Breast epithelium (tissue), 3 donors: ENCODE data around the gene ABLIM2.

Experiments
- CTCF ChIP-seq, 3 donors: fragments of 450-650 bp; IDR thresholded peaks; one replicate each; pipeline ENCODE4 v1.5.1; 2016 to 2017; ENCODE audit warnings: antibody characterized with exemption in 3 of 3, mild to moderate bottlenecking in 3 of 3, moderate library complexity in 3 of 3
- POLR2A ChIP-seq: fragments of 450-650 bp; IDR thresholded peaks from one replicate; pipeline ENCODE4 v1.6.1; 2016; ENCODE audit warnings: antibody characterized with exemption, mild to moderate bottlenecking, moderate library complexity
- POLR2AphosphoS5 ChIP-seq, 3 donors: sonication (generic); formaldehyde crosslinking; IDR thresholded peaks; one replicate each; pipeline ENCODE4 v1.6.1; 2017; ENCODE audit warnings: antibody characterized with exemption in 3 of 3

DNA sequence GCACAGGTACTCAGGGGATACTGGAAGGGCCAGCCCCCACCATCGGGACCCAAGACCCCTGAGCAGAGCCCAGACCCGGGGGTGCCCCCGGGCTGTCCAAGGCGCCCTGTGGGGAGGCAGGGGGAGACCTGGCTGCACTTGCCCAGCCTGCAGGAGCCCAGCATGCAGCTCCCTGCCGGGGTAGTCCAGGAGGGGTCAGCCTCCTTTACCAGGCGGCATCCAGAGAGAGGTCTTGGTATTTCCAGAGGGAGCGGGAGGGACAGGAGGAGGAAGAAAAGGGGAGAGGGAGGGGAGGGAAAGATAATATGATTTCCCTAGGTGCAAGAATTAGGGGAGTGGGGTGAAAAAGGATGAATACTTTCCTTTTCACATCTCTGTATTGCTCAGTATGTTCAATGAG lies 97.5 kb downstream of the ABLIM2 start:
- TF ChIP-seq CTCF (IDR thresholded peaks at IDR 0.05) (no peak), POLR2AphosphoS5 (IDR thresholded peaks at IDR 0.05) (no peak), POLR2A (no peak)
